Activated CD4-positive, alpha-beta T cell treated with anti-CD3 and anti-CD28 coated beads, Interleukin-2, amount 10 ng/mL, durations not matched to agents 7 days and 5 days (primary cell): Measurements from ENCODE around the gene LTA4H. TPM values are rescaled to one million over a fixed set of nuclear protein-coding genes. Genes with fewer than 3 reads are reported as not detected.

Experiments
- CTCF ChIA-PET: fragments of 350-600 bp; sonication (Branson Sonifier 250); formaldehyde crosslinking; loops from one replicate; lab custom pipeline; 2021; ENCODE audit warnings: antibody characterized with exemption; lab: Charles Lee
- POLR2A ChIA-PET: fragments of 350-600 bp; sonication (Branson Sonifier 250); formaldehyde crosslinking; loops from one replicate; lab custom pipeline; 2021; ENCODE audit warnings: antibody characterized with exemption; lab: Charles Lee
- DNase-seq: peaks from one replicate; pipeline ENCODE4 v3.0.0-alpha.2; 2020
- H3K27ac Mint-ChIP-seq: one replicate; pipeline ENCODE4 v1.8.0; 2021; ENCODE audit warnings: mild to moderate bottlenecking, moderate library complexity, mixed read lengths
- H3K27me3 Mint-ChIP-seq: one replicate; pipeline ENCODE4 v1.8.0; 2021; ENCODE audit warnings: mixed read lengths
- H3K36me3 Mint-ChIP-seq: one replicate; pipeline ENCODE4 v1.8.0; 2021; ENCODE audit warnings: low read depth, mixed read lengths
- H3K4me1 Mint-ChIP-seq: one replicate; pipeline ENCODE4 v1.8.0; 2021; ENCODE audit warnings: mixed read lengths
- H3K4me3 Mint-ChIP-seq: one replicate; pipeline ENCODE4 v1.8.0; 2021; ENCODE audit warnings: mild to moderate bottlenecking, moderate library complexity, mixed read lengths
- H3K9me3 Mint-ChIP-seq: one replicate; pipeline ENCODE4 v1.8.0; 2021; ENCODE audit warnings: mixed read lengths
- total RNA-seq, 2 experiments: library from RNA; stranded (reverse); gene quantifications; one replicate each; pipeline ENCODE4 v1.2.3, GENCODE V29; 2021

LTA4H gene
- total RNA-seq, 2 experiments from 2014 or later: 55.8 to 56.2 TPM

- Mint-ChIP-seq H3K4me3 (no peak overlapping the region), H3K36me3 (no peaks in the 10 kb centered on the region), H3K27me3 (peaks cover 15% of the 10 kb centered on the region), H3K4me1 (no peaks in the 10 kb centered on the region), H3K27ac (no peak overlapping the region), H3K9me3 (no peaks in the 10 kb centered on the region)
- DNase-seq: no peak
- ChIA-PET CTCF (interaction anchor here (1.2 kb wide), 1 partner anchor 20 kb away, joined by 3 read pairs; no protein-coding TSS in a partner anchor), POLR2A (no interaction called here)
These were observed 82.4 kb downstream of the LTA4H start for GRCh38 chr12:95953000-95953399.

GRCh38 chr12:95951515-95951914 lies 83.9 kb downstream of the LTA4H start:
- H3K4me3 Mint-ChIP-seq: no peak overlapping the region
- DNase-seq: no peak
- ChIA-PET POLR2A (no interaction called here), CTCF (interaction anchor here (0.8 kb wide), 1 partner anchor 80 kb away, joined by 3 read pairs; no protein-coding TSS in a partner anchor)
- H3K27me3 Mint-ChIP-seq: peaks cover 15% of the 10 kb centered on the region
- H3K27ac Mint-ChIP-seq: no peak overlapping the region
- no peaks in the 10 kb centered on the region for H3K4me1 Mint-ChIP-seq
- H3K36me3 Mint-ChIP-seq: no peaks in the 10 kb centered on the region
- no peaks in the 10 kb centered on the region for H3K9me3 Mint-ChIP-seq

Other genes with a start within 250 kb of the LTA4H start
- under 1 TPM; 0.17 to 0.40 TPM for gene NTN4, start 244.8 kb downstream of the LTA4H start, total RNA-seq
- 10 to 100 TPM; 23.2 to 32.8 TPM for gene SNRPF, start 176.6 kb downstream of the LTA4H start, total RNA-seq
- gene CCDC38, start 93.0 kb downstream of the LTA4H start, total RNA-seq: not detected
- gene AMDHD1, start 92.3 kb downstream of the LTA4H start, total RNA-seq: 1 to 10 TPM in 1 of 2 experiments, under 1 TPM in 1; 0.89 to 1.4 TPM
- under 1 TPM; 0.44 to 0.69 TPM for gene HAL, start 39.2 kb downstream of the LTA4H start, total RNA-seq
- 10 to 100 TPM; 27.3 to 33.9 TPM for gene ELK3, start 158.8 kb upstream of the LTA4H start, total RNA-seq